HUES6 (cell line): ENCODE data around the gene TIMELESS.

Source experiments
- H3K27ac ChIP-seq: 2 replicates; pipeline ENCODE4 v1.7.0; 2013; ENCODE audit warnings: low read depth, mild to moderate bottlenecking, low read length, inconsistent platforms
- H3K27me3 ChIP-seq: 2 replicates; pipeline ENCODE4 v1.6.1; 2013; ENCODE audit warnings: low read length; ENCODE audit not compliant: control insufficient read depth, insufficient read depth
- H3K36me3 ChIP-seq: 2 replicates; pipeline ENCODE4 v1.6.1; 2013; ENCODE audit warnings: low read length; ENCODE audit not compliant: control insufficient read depth, insufficient read depth
- H3K4me1 ChIP-seq: 2 replicates; pipeline ENCODE4 v1.6.1; 2013; ENCODE audit warnings: low read length; ENCODE audit not compliant: control insufficient read depth, insufficient read depth
- H3K4me3 ChIP-seq: 2 replicates; pipeline ENCODE4 v1.5.1; 2013; ENCODE audit warnings: low read depth, low read length
- H3K9ac ChIP-seq: one replicate; pipeline ENCODE4 v1.6.1; 2013; ENCODE audit warnings: mild to moderate bottlenecking, low read length
- H3K9me3 ChIP-seq: 2 replicates; pipeline ENCODE4 v1.6.1; 2013; ENCODE audit warnings: low read depth, low read length; ENCODE audit not compliant: control insufficient read depth, insufficient read depth

The TIMELESS gene

DNA sequence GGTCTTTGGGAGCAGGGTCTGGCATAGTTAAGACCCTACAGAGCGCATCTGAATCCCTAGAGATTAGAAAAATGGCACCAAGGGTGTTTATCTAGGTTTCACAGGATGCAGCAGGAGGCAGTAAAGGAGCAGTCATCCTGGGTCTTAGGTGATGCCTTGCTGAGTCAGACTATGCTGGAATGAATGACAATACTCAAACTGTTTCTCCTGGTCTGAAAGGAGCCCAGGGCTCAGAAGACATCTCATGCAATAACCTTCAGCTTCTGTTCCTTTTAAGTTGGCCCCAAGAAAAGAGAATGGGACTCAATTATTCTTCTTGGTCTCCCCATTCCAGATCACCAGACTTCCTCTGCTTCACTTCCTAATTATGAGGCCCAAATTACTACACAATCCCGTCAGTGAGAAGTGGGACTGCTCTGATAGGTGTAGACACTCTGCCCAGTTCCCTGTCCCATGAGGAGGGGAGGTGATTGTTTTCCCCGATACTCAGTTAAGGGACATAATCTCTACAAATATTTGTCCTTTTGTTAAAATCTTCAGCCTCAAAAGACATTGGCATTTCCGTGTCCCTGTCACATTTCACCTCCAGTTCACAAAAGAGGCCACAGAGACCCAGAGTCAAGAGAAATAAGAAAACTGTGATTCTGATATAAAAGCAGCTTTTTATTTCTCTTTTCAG is 71.8 kb downstream of the TIMELESS start:
- Histone ChIP-seq H3K9ac (peak overlapping the region; percentile 25), H3K4me3 (no peak overlapping the region), H3K36me3 (no peaks in the 10 kb centered on the region), H3K27ac (no peak overlapping the region), H3K4me1 (peaks cover 9% of the 10 kb centered on the region), H3K9me3 (no peaks in the 10 kb centered on the region), H3K27me3 (no peaks in the 10 kb centered on the region)

DNA sequence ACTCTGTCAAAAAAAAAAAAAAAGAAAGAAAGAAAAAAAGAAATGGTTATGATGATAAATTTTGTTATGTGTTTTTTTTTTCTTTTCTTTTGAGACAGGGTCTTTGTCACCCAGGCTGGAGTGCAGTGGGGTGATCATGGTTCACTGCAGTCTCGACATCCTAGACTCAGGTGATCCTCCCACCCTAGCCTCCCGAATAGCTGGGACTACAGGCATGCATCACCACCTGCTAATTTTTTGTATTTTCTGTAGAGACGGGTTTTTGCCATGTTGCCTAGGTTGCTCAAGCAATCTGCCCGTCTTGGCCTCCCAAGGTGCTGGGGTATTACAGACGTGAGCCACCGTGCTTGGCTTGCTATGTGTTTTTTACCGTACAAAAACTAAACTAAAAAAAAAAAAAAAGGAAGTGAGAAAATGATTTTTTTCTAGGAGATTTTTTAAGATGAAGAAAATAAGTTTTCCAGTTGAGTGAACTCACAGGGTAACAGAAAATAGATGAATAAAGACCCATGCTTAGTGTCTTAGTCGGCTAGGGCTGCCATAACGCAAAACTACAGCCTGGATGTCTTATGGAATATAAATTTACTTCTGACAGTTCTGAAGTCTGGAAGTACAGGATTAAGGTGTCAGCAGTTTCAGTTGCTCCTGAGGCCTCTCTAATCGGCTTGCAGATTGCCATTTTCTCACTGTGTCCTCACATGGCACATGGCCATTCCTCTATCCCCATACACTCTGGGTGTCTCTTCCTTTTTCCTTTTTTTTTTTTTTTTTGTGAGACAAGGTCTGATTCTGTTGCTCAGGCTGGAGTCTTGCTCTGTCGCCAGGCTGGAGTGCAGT is 73.4 kb downstream of the TIMELESS start:
- Histone ChIP-seq H3K27me3 (no peaks in the 10 kb centered on the region), H3K9me3 (no peaks in the 10 kb centered on the region), H3K36me3 (no peaks in the 10 kb centered on the region), H3K27ac (no peak overlapping the region), H3K4me3 (no peak overlapping the region), H3K9ac (no peak overlapping the region), H3K4me1 (peaks cover 9% of the 10 kb centered on the region)

DNA sequence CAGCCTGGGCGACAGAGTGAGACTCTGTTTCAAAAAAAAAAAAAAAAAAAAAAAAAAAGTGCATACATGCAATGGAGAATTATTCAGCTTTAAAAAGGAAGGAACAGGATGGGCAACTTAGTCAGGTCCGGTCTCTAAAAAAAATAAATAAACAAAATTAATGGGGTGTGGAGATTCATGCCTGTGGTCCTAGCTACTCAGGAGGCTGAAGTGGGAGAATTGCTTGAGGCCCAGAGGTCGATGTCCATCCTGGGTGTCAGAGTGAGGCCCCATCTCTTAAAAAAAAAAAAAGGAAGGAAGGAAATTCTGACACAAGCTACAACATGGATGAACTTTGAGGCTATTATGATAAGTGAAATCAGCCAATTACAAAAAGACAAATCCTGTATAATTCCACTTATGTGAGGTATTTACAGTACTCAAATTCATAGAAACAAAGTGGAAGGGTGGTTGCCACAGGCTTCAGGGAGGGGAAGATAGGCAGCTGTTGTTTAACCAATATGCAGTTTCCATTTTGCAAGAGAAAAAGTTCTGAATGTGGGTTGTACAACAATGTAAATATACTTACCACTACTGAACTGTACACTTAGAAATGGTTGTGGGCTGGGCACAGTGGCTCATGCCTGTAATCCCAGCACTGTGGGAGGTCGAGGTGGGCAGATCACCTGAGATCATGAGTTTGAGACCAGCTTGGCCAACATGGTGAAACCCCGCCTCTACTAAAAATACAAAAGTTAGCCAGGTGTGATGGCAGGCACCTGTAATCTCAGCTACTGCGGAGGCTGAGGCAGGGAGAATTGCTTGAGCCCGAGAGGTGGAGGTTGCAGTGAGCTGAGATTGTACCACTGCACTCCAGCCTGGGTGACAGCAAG is 74.3 kb downstream of the TIMELESS start:
- Histone ChIP-seq H3K4me1 (peaks cover 9% of the 10 kb centered on the region), H3K27ac (no peak overlapping the region), H3K9me3 (no peaks in the 10 kb centered on the region), H3K36me3 (no peaks in the 10 kb centered on the region), H3K4me3 (no peak overlapping the region), H3K9ac (no peak overlapping the region), H3K27me3 (no peaks in the 10 kb centered on the region)

GRCh38 chr12:56373515-56373914 is 75.7 kb downstream of the TIMELESS start:
- H3K9ac ChIP-seq: no peak overlapping the region
- H3K27ac ChIP-seq: no peak overlapping the region
- no peaks in the 10 kb centered on the region for H3K9me3 ChIP-seq
- H3K36me3 ChIP-seq: no peaks in the 10 kb centered on the region
- H3K27me3 ChIP-seq: no peaks in the 10 kb centered on the region
- H3K4me1 ChIP-seq: peaks cover 9% of the 10 kb centered on the region
- H3K4me3 ChIP-seq: no peak overlapping the region

DNA sequence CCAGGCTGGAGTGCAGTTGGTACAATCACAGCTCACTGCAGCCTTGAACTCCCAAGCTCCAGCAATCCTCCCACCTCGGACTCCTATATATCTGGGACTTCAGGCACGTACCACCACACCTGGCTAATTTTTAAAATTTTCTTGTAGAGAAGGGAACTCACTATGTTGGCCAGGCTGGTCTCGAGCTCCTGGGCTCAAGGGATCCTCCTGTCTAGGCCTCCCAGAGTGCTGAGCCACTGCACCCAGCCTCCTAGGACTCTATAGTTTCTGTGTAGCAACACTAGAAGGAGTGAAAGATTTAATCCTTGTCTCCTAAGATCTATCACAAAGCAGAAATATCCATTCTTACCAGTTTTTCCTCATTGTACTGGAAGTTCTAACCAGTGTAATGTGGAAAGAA is 82.3 kb downstream of the TIMELESS start:
- H3K4me1 ChIP-seq: no peaks in the 10 kb centered on the region
- no peak overlapping the region for H3K27ac ChIP-seq
- no peaks in the 10 kb centered on the region; the same call in 1 of the 2 replicates for H3K27me3 ChIP-seq
- no peaks in the 10 kb centered on the region for H3K36me3 ChIP-seq
- no peaks in the 10 kb centered on the region for H3K9me3 ChIP-seq
- no peak overlapping the region for H3K9ac ChIP-seq
- no peak overlapping the region for H3K4me3 ChIP-seq
